Neutrophil (primary cell): ENCODE measurements around the gene DDAH2.
A peak's percentile ranks its signal among the peaks of the same experiment; 100 is the strongest.

Source experiments
- H3K27ac ChIP-seq: fragments of 200-600 bp; sonication (generic); 2 replicates; pipeline ENCODE4 v1.5.1; 2016; ENCODE audit warnings: mild to moderate bottlenecking, moderate library complexity
- H3K27me3 ChIP-seq: fragments of 200-600 bp; sonication (generic); 2 replicates; pipeline ENCODE4 v1.6.0; 2016; ENCODE audit warnings: mild to moderate bottlenecking
- H3K36me3 ChIP-seq: fragments of 200-600 bp; sonication (generic); 2 replicates; pipeline ENCODE4 v1.5.1; 2017
- H3K4me1 ChIP-seq, 2 experiments: fragments of 200-600 bp in 1 of 2; sonication (generic) in 1 of 2; 1 replicate in 1 of 2; 2 replicates in 1 of 2; pipeline versions ENCODE4 v1.5.1 to v1.6.1; 2013 to 2016; ENCODE audit warnings: low read depth in 1 of 2, low read length in 1 of 2, mild to moderate bottlenecking in 1 of 2, moderate library complexity in 1 of 2; ENCODE audit not compliant: control insufficient read depth in 1 of 2, insufficient read depth in 1 of 2
- H3K4me3 ChIP-seq, 2 experiments: fragments of 200-600 bp in 1 of 2; sonication (generic) in 1 of 2; 1 replicate in 1 of 2; 2 replicates in 1 of 2; pipeline ENCODE4 v1.5.1; 2013 to 2016; ENCODE audit warnings: low read depth in 1 of 2, low read length in 1 of 2, mild to moderate bottlenecking in 1 of 2, moderate library complexity in 1 of 2
- H3K9me3 ChIP-seq: fragments of 200-600 bp; sonication (generic); 2 replicates; pipeline ENCODE4 v1.5.1; 2016
- CTCF ChIP-seq: fragments of 200-600 bp; sonication (generic); IDR thresholded peaks from 2 replicates; pipeline ENCODE4 v1.5.1; 2016; ENCODE audit warnings: antibody characterized with exemption

Gene DDAH2

GRCh38 chr6:31700740-31701401, 28.2 kb downstream of the DDAH2 start:
- TF ChIP-seq CTCF: no peak
- H3K4me3 ChIP-seq: no peak overlapping the region
- H3K4me1 ChIP-seq: peaks cover 25% of the 10 kb centered on the region in 2 experiments
- peak overlapping the region; percentile 99 for H3K27ac ChIP-seq
- peaks cover 39% of the 10 kb centered on the region for H3K36me3 ChIP-seq
- no peaks in the 10 kb centered on the region for H3K9me3 ChIP-seq
- no peaks in the 10 kb centered on the region for H3K27me3 ChIP-seq

GRCh38 chr6:31697555-31697954, 31.5 kb downstream of the DDAH2 start:
- peaks cover 16 to 18% of the 10 kb centered on the region in 2 experiments for H3K4me1 ChIP-seq
- no peaks in the 10 kb centered on the region for H3K9me3 ChIP-seq
- H3K4me3 ChIP-seq: no peak overlapping the region
- peak overlapping the region; percentile 51 for H3K27ac ChIP-seq
- H3K27me3 ChIP-seq: no peaks in the 10 kb centered on the region
- TF ChIP-seq CTCF: no peak
- peaks cover 72% of the 10 kb centered on the region for H3K36me3 ChIP-seq

- H3K9me3 ChIP-seq: no peaks in the 10 kb centered on the region
- H3K4me3 ChIP-seq: no peak overlapping the region
- no peaks in the 10 kb centered on the region for H3K27me3 ChIP-seq
- no peak overlapping the region for H3K27ac ChIP-seq
- peaks cover 83% of the 10 kb centered on the region for H3K36me3 ChIP-seq
- TF ChIP-seq CTCF: no peak
- no peaks in the 10 kb centered on the region for H3K4me1 ChIP-seq
These were observed 35.6 kb downstream of the DDAH2 start for GRCh38 chr6:31693535-31693934.

- H3K27ac ChIP-seq: no peak overlapping the region
- TF ChIP-seq CTCF: no peak
- H3K9me3 ChIP-seq: no peaks in the 10 kb centered on the region
- H3K4me3 ChIP-seq: no peak overlapping the region
- no peaks in the 10 kb centered on the region for H3K4me1 ChIP-seq
- peaks cover 89% of the 10 kb centered on the region for H3K36me3 ChIP-seq
- no peaks in the 10 kb centered on the region for H3K27me3 ChIP-seq
These were observed 36.2 kb downstream of the DDAH2 start for GRCh38 chr6:31692886-31693285.

GRCh38 chr6:31692353-31692752, 36.7 kb downstream of the DDAH2 start:
- Histone ChIP-seq H3K27me3 (no peaks in the 10 kb centered on the region), H3K36me3 (peaks cover 94% of the 10 kb centered on the region), H3K4me3 (no peak overlapping the region), H3K27ac (no peak overlapping the region), H3K4me1 (no peaks in the 10 kb centered on the region), H3K9me3 (no peaks in the 10 kb centered on the region)
- TF ChIP-seq CTCF: no peak
